H9 (cell line): Measurements from ENCODE around the gene DNTT. TPM values are rescaled to one million over a fixed set of nuclear protein-coding genes. Genes with fewer than 3 reads are reported as not detected.

ENCODE experiments used
- DNase-seq: peaks from one replicate; pipeline ENCODE4 v3.0.0-alpha.2; 2017
- H2AFZ ChIP-seq: one replicate; pipeline ENCODE4 v1.6.1; 2013; ENCODE audit warnings: mild to moderate bottlenecking, low read length, control low read depth, moderate library complexity
- H2AK5ac ChIP-seq: 2 replicates; pipeline ENCODE4 v1.6.1; 2013; ENCODE audit warnings: low read length, control low read depth, mixed read lengths; ENCODE audit not compliant: insufficient read length
- H2BK120ac ChIP-seq: one replicate; pipeline ENCODE4 v1.6.1; 2013; ENCODE audit warnings: low read depth, mild to moderate bottlenecking, low read length, control low read depth, inconsistent platforms; ENCODE audit not compliant: poor library complexity, severe bottlenecking
- H2BK12ac ChIP-seq: 2 replicates; pipeline ENCODE4 v1.6.1; 2013; ENCODE audit warnings: low read length, control low read depth, mixed read lengths, low read depth; ENCODE audit not compliant: insufficient read length
- H2BK15ac ChIP-seq: 2 replicates; pipeline ENCODE4 v1.6.1; 2013; ENCODE audit warnings: low read depth, low read length, control low read depth
- H2BK20ac ChIP-seq: one replicate; pipeline ENCODE4 v1.6.1; 2013; ENCODE audit warnings: low read depth, mild to moderate bottlenecking, low read length, control low read depth, inconsistent platforms; ENCODE audit not compliant: poor library complexity, severe bottlenecking
- H2BK5ac ChIP-seq: 2 replicates; pipeline ENCODE4 v1.6.1; 2013; ENCODE audit warnings: low read length, control low read depth, mixed read lengths; ENCODE audit not compliant: insufficient read length
- H3K14ac ChIP-seq: 2 replicates; pipeline ENCODE4 v1.6.1; 2013; ENCODE audit warnings: low read length, control low read depth; ENCODE audit not compliant: insufficient read depth
- H3K18ac ChIP-seq: 2 replicates; pipeline ENCODE4 v1.6.1; 2013; ENCODE audit warnings: low read depth, mild to moderate bottlenecking, mixed read lengths, low read length, control low read depth; ENCODE audit not compliant: insufficient read length
- H3K23ac ChIP-seq: 2 replicates; pipeline ENCODE4 v1.6.1; 2013; ENCODE audit warnings: low read length, control low read depth, mixed read lengths, low read depth; ENCODE audit not compliant: insufficient read length
- H3K23me2 ChIP-seq: 2 replicates; pipeline ENCODE4 v1.6.1; 2013; ENCODE audit warnings: low read depth, mild to moderate bottlenecking, mixed read lengths, low read length, control low read depth; ENCODE audit not compliant: insufficient read length, poor library complexity, severe bottlenecking
- H3K27ac ChIP-seq: 2 replicates; pipeline ENCODE4 v1.5.1; 2013; ENCODE audit warnings: low read length, control low read depth, mixed read lengths, low read depth; ENCODE audit not compliant: insufficient read length
- H3K27me3 ChIP-seq: 2 replicates; pipeline ENCODE4 v1.6.1; 2013; ENCODE audit warnings: low read length, control low read depth, inconsistent platforms; ENCODE audit not compliant: insufficient read depth
- H3K4ac ChIP-seq: 2 replicates; pipeline ENCODE4 v1.6.1; 2013; ENCODE audit warnings: low read depth, mild to moderate bottlenecking, control low read depth, inconsistent platforms, low read length, moderate library complexity
- H3K4me1 ChIP-seq: 2 replicates; pipeline ENCODE4 v1.6.1; 2013; ENCODE audit warnings: low read length, control low read depth, inconsistent platforms; ENCODE audit not compliant: insufficient read depth
- H3K4me2 ChIP-seq: 2 replicates; pipeline ENCODE4 v1.6.1; 2013; ENCODE audit warnings: low read length, control low read depth, mixed read lengths; ENCODE audit not compliant: insufficient read length, insufficient read depth
- H3K56ac ChIP-seq: 2 replicates; pipeline ENCODE4 v1.6.1; 2013; ENCODE audit warnings: low read depth, mild to moderate bottlenecking, mixed read lengths, low read length, control low read depth; ENCODE audit not compliant: insufficient read length
- H3K79me1 ChIP-seq: 2 replicates; pipeline ENCODE4 v1.6.1; 2013; ENCODE audit warnings: low read depth, mild to moderate bottlenecking, moderate library complexity, low read length, control low read depth, inconsistent platforms; ENCODE audit not compliant: insufficient read depth, poor library complexity, severe bottlenecking
- H3K79me2 ChIP-seq: 2 replicates; pipeline ENCODE4 v1.6.1; 2013; ENCODE audit warnings: low read length, control low read depth, inconsistent platforms; ENCODE audit not compliant: insufficient read depth
- H3K9ac ChIP-seq: 2 replicates; pipeline ENCODE4 v1.6.1; 2013; ENCODE audit warnings: low read length, control low read depth, mixed read lengths; ENCODE audit not compliant: insufficient read length; ENCODE audit errors: extremely low read depth
- H3K9me3 ChIP-seq: one replicate; pipeline ENCODE4 v1.6.1; 2013; ENCODE audit warnings: low read depth, low read length, inconsistent platforms; ENCODE audit not compliant: control insufficient read depth
- H3T11ph ChIP-seq: one replicate; pipeline ENCODE4 v1.6.1; 2013; ENCODE audit warnings: mild to moderate bottlenecking, low read length, control low read depth, inconsistent platforms
- H4K20me1 ChIP-seq: one replicate; pipeline ENCODE4 v1.6.1; 2013; ENCODE audit not compliant: control insufficient read depth, insufficient read length, insufficient read depth
- H4K5ac ChIP-seq: 2 replicates; pipeline ENCODE4 v1.6.1; 2013; ENCODE audit warnings: low read depth, mild to moderate bottlenecking, mixed read lengths, low read length, control low read depth; ENCODE audit not compliant: insufficient read length
- H4K8ac ChIP-seq: replicated peaks from 2 replicates; pipeline ENCODE4 v1.6.1; 2013; ENCODE audit warnings: low read length, control low read depth, mixed read lengths, low read depth; ENCODE audit not compliant: insufficient read length
- H4K91ac ChIP-seq: 2 replicates; pipeline ENCODE4 v1.6.1; 2013; ENCODE audit warnings: low read depth, mild to moderate bottlenecking, moderate library complexity, mixed read lengths, low read length, control low read depth; ENCODE audit not compliant: insufficient read length
- H3K27ac Mint-ChIP-seq, 3 experiments: 2 replicates in 2 of 3; 3 replicates in 1 of 3; pipeline ENCODE4 v1.8.0; 2020 to 2021; ENCODE audit warnings: mixed read lengths in 3 of 3, mild to moderate bottlenecking in 1 of 3, moderate library complexity in 1 of 3
- H3K27me3 Mint-ChIP-seq: 2 replicates; pipeline ENCODE4 v1.8.0; 2021; ENCODE audit warnings: low read depth, mild to moderate bottlenecking, moderate library complexity, mixed read lengths
- H3K36me3 Mint-ChIP-seq, 3 experiments: 2 replicates in 2 of 3; 3 replicates in 1 of 3; pipeline ENCODE4 v1.8.0; 2020 to 2021; ENCODE audit warnings: low read depth in 3 of 3, mixed read lengths in 3 of 3; ENCODE audit not compliant: insufficient read depth in 1 of 3
- H3K4me1 Mint-ChIP-seq, 2 experiments: 2 replicates each; pipeline ENCODE4 v1.8.0; 2020; ENCODE audit warnings: mixed read lengths in 2 of 2
- H3K4me3 Mint-ChIP-seq, 2 experiments: 2 replicates in 1 of 2; 3 replicates in 1 of 2; pipeline ENCODE4 v1.8.0; 2020 to 2021; ENCODE audit warnings: mild to moderate bottlenecking in 2 of 2, mixed read lengths in 2 of 2, moderate library complexity in 1 of 2
- H3K9me3 Mint-ChIP-seq, 2 experiments: 2 replicates in 1 of 2; 3 replicates in 1 of 2; pipeline ENCODE4 v1.8.0; 2020; ENCODE audit warnings: mild to moderate bottlenecking in 2 of 2, mixed read lengths in 2 of 2, moderate library complexity in 1 of 2
- WGBS: extraction: QIAGEN DNeasy Blood & Tissue Kit; methylation state at CpG from one replicate; pipeline ENCODE4 v1.1.7; 2013; ENCODE audit warnings: missing lambda C conversion rate, low lambda C conversion rate, mixed read lengths; ENCODE audit not compliant: insufficient read length; ENCODE audit errors: extremely low coverage; 5-methylcytosine and 5-hydroxymethylcytosine counted together
- total RNA-seq: library from RNA; stranded (reverse); gene quantifications from 2 replicates; pipeline ENCODE4 v1.2.1, GENCODE V29; 2021
- TF ChIP-seq, protein P1 (sequence below): fragments of 200-600 bp; sonication (generic); conservative IDR thresholded peaks from 3 replicates; pipeline ENCODE4 v1.8.0; 2021; ENCODE audit warnings: antibody characterized with exemption, mild to moderate bottlenecking

DNTT gene
- total RNA-seq, 1 experiment from 2014 or later = not detected

GRCh38 chr10:96266118-96266770, 38.0 kb upstream of the DNTT start:
- no peaks in the 10 kb centered on the region for H3K4me1 ChIP-seq
- H3K36me3 Mint-ChIP-seq = no peaks in the 10 kb centered on the region
- H3K27ac ChIP-seq = no peak overlapping the region
- H4K8ac ChIP-seq = no peak overlapping the region
- H4K5ac ChIP-seq = no peak overlapping the region
- no peak overlapping the region for H2BK15ac ChIP-seq
- no peak overlapping the region for H4K91ac ChIP-seq
- no peak overlapping the region for H2AK5ac ChIP-seq
- H3K27me3 Mint-ChIP-seq = no peaks in the 10 kb centered on the region; the same call in 1 of the 2 replicates
- no peak overlapping the region for H3K4me2 ChIP-seq
- TF ChIP-seq, protein P1, sequence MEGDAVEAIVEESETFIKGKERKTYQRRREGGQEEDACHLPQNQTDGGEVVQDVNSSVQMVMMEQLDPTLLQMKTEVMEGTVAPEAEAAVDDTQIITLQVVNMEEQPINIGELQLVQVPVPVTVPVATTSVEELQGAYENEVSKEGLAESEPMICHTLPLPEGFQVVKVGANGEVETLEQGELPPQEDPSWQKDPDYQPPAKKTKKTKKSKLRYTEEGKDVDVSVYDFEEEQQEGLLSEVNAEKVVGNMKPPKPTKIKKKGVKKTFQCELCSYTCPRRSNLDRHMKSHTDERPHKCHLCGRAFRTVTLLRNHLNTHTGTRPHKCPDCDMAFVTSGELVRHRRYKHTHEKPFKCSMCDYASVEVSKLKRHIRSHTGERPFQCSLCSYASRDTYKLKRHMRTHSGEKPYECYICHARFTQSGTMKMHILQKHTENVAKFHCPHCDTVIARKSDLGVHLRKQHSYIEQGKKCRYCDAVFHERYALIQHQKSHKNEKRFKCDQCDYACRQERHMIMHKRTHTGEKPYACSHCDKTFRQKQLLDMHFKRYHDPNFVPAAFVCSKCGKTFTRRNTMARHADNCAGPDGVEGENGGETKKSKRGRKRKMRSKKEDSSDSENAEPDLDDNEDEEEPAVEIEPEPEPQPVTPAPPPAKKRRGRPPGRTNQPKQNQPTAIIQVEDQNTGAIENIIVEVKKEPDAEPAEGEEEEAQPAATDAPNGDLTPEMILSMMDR = no peak
- no peak overlapping the region for H3K23ac ChIP-seq
- H3K27me3 ChIP-seq = no peaks in the 10 kb centered on the region
- H2BK5ac ChIP-seq = no peak overlapping the region
- no peaks in the 10 kb centered on the region for H3K9me3 ChIP-seq
- H3K27ac Mint-ChIP-seq = no peak overlapping the region
- H3K4me3 Mint-ChIP-seq = no peak overlapping the region
- H3K18ac ChIP-seq = no peak overlapping the region
- no peaks in the 10 kb centered on the region for H3K23me2 ChIP-seq
- H3K56ac ChIP-seq = no peak overlapping the region
- H3K4me1 Mint-ChIP-seq = peaks cover 9 to 10% of the 10 kb centered on the region in 2 experiments
- H3K79me1 ChIP-seq = no peaks in the 10 kb centered on the region
- DNase-seq = no peak
- H3K4ac ChIP-seq = no peak overlapping the region
- no peak overlapping the region for H2BK12ac ChIP-seq
- no peaks in the 10 kb centered on the region for H3K79me2 ChIP-seq
- no peak overlapping the region for H2BK120ac ChIP-seq
- H3T11ph ChIP-seq = no peak overlapping the region
- no peak overlapping the region for H3K9ac ChIP-seq
- no CpG with 5 or more reads among the region's 6 CpGs for WGBS
- no peaks in the 10 kb centered on the region for H3K9me3 Mint-ChIP-seq
- H4K20me1 ChIP-seq = no peaks in the 10 kb centered on the region
- H3K14ac ChIP-seq = no peak overlapping the region
- no peak overlapping the region for H2AFZ ChIP-seq
- no peak overlapping the region for H2BK20ac ChIP-seq
